GM19035 (cell line): Measurements from ENCODE around the gene GPR183.

Experiments
- ATAC-seq: cut with Tn5 transposase; IDR thresholded peaks from one replicate; pipeline ENCODE4 v1.9.1; 2021; ENCODE audit not compliant: unreplicated experiment

The GPR183 gene

DNA sequence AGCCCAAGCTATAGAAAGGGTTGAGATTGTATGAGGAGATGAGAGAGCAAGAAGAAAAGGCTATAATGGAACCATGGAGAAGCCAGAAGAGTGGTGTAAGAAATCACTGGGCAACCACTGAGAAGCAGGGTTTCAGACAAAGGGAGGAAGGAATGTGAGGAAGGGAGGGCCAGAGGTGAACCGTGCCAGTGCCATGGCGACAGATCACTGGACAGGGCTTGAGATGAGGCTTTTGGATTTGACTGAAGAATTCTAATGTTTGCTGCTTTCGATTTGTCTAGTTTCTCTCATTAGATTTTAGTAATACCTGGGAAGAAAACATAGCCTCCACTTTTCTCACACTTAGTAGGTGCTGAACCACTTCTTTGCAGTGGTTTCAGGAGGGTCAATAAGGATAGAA lies 6.3 kb upstream of the GPR183 start:
- no peak for ATAC-seq

- ATAC-seq: no peak
These were observed 5.3 kb upstream of the GPR183 start for GRCh38 chr13:99312493-99312883.

GRCh38 chr13:99311748-99312492 lies 4.7 kb upstream of the GPR183 start:
- no peak for ATAC-seq

GRCh38 chr13:99311137-99311536 lies 3.9 kb upstream of the GPR183 start:
- ATAC-seq: no peak

DNA sequence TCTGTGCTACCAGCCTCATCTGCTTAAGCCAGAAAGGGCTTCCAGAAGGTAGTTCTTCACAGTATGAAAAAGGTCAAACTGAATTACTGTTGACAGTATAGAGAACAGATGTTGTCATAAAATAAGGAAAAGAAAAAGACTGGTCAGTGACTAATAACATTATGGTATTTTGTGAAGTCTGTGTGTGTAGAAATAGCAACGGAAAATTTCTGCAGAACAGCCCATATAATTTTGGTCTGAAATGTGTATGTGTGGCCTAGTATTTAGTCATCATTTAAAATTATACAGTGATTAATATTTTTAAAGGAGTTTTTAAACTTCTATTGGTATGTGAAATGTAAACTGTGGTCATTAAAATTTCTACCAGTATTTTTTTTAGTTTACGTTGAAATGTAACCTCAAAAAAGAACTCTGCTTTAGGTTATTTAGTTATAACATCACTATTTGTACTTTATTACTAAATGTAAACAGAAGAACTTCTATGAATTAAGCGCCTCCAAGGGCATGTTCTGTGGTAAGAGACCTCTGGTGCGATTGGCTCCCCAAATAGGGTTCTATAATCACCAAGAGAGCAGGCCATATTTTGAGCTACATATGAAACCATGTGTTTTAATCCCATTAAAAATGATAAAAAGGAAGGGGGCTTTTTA lies 3.3 kb upstream of the GPR183 start:
- peak; percentile 47 for ATAC-seq

- no peak for ATAC-seq
These were observed 1.4 kb upstream of the GPR183 start for GRCh38 chr13:99308471-99309087.

DNA sequence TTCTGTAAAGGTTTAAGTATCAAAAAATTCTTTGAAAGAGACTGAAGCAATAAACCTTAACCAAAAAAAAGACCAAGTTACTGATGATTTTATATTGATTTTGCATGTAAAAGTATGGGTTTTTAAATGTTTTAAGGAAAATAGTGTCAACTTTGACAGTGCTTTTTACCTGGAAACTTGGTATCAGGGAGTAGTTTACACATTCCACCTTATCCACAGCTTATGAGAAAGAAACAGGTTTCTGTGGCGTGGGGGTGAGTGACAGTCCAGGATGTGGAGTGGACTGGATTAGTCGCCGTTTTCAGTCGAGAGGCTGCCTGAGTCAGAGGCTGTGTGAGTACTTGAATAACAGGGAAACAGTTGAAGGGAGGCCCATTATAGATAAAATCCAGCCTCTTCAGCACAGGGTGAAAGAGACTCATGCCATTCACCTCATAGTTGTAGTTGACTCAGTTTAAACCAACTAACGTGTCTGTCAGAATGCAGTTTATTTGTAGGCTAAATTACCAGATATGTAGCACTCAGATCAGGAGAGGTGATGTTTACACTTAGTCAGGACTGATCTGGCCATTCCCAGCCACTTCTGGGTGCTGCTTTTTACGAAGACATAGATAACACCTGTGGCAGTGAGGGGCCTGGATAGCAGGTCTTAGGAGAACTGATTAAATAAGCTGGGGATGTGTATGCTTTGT lies 595 bp upstream of the GPR183 start:
- no peak for ATAC-seq

DNA sequence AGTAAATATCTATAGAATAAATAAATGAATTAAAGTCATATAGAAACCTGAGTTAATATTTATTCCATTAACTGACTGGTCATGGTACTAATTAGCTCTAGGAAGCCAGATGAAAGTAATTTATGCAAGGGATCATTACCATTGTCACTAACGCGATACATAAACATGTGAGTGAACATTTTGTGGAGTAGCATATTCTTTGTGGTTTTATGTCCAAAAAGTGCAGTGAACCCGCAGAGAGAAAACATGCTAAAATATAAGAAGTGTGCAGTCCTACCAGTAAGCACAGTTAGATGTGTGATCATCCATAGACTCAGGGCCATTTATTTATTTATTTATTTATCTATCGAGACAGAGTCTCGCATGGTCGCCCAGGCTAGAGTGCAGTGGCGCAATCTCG lies 1.6 kb downstream of the GPR183 start:
- ATAC-seq: no peak

DNA sequence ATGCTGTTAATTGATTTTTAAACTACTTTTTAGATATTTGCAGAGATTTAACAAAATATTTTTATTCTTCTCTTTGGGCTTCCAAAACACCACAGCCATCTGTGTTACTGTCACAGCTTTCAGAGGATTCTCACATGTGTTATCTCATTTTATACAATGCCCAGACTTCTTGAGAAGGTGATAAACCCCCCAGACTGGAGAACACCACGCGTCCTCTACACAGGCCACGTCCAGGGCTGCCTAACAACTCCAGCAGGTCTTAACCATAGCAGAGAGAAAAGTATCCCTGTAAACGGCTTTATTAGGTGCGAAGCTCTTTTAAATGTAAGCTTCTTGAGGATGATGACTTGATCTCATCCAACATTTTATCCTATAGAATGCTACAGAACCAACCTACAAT lies 2.0 kb downstream of the GPR183 start:
- no peak for ATAC-seq

GRCh38 chr13:99304541-99304940 lies 2.7 kb downstream of the GPR183 start:
- no peak for ATAC-seq

DNA sequence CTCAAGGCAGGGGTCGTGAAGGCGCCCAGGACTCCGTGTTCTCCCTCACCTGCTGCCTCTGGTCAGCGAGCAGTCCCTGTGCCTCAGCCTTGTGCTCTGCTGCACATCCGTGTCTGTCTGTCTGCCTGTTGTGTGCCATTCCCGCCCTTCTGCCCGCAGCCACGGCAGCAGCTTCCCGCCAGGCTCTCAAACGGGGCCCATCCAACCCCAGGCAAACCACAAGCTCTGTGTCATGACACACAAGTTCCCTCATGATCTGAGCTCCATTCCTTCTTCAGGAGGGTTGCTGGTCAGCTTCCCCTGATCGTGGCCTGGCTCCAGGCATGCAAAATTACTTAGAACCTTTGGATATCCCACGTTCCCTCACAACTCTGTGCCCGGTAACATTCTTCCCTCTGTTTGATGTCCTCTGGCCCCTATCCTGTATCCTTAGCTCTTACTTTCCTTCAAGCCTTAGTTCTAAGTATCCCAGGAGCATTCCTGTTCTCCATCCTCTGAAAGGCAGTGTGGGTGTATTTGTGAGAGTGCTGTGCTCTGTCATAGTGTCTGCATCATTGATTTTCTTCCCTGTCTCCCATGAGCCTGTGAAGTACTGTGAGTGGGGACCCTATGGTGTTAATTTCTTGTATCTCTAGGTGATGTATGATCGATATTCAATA lies 3.2 kb downstream of the GPR183 start:
- ATAC-seq: no peak

DNA sequence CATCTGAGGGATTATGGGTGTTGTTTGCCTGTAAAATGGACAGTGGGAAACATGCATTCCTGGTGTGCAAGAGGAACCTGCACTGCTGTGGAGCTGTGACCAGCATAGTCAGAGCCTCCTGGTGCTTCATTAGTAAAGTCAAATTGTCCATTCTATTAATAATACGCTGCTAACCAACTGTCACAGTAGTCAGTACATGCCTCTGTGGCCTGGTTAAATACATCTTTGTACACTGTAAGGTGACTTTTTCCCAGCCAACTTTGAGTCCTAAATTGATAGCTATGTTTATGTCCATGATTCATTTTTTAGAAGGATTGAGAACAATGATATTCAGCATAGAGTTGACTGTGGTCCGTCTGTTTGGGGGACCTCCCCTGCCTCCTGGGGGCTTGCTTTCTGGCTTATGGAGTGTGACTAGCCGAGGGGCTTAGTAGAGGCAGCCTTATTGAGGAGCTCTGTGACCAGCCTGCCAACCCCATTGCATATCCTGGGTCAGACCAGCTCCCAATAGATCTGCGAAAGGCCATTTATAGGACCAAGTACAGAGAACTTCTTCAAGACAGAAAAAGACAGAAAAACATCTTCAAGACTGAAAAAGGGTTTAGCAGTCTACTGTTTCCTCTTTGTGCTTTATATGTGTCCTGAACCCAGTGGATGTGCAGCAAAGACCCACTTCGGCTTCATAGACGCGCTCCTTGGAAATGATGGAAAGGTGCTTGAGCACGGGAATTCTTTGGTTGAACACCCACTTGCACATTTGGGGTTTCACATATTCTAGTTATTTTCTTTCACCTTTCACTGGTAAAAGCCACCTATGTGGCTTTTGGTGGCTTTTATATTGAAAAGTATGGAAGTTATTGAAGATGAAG lies 4.3 kb downstream of the GPR183 start:
- no peak for ATAC-seq

GRCh38 chr13:99301913-99302636 lies 5.1 kb downstream of the GPR183 start:
- no peak for ATAC-seq

- ATAC-seq: no peak
These were observed 6.0 kb downstream of the GPR183 start for GRCh38 chr13:99301056-99301838.

DNA sequence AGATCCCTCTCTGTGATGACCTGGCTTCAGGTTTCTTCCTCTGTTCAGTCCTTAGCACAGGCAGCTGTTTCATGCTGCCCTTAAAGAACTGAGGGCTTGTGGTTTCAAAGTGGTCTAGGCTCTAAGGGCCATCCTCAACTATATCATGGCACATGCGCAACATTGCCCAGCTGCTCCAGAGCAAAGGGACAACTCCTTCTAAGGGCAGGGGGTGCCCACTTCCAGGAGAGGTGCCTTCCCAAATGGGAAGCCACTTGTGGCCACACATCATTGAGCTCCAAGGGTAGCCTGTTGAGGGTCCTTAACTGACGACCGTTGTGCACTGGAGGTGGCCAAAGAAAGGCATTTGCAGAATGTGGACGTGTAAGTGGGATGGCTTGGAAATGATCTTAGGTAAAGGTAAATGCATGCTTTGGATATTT lies 7.3 kb downstream of the GPR183 start:
- ATAC-seq: no peak

DNA sequence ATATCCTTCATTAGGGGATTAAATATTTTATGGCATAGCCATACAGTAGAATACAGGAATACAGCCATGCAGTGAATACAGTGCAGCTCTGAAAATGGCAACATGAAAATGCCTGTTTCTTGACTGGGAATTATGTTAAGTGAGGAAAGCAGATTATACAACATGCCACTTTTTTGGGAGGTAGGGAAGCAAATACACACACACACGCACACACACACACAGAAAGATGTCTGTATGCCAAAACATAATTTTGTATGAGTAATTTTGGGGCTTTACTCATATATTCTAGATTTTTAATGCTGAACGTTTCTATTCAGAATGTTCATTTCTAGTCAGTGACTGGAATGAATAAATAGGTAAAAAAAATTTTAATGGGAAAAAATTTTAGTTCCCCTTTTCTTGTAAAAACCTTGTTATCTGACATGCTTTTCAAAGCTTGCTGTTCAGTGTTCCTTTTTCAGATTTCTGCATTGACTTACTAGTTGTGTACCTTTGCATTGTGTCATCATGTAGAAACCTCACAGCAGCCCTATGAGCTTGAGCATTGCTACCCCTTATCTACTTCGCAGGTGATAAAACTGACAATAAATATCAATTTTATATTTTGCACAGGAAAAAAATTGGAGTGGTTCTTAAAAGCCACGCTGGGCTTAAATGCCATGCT lies 7.8 kb downstream of the GPR183 start:
- ATAC-seq: no peak

- ATAC-seq: no peak
These were observed 9.1 kb downstream of the GPR183 start for GRCh38 chr13:99298056-99298455.

- ATAC-seq: no peak
These were observed 9.9 kb downstream of the GPR183 start for GRCh38 chr13:99297331-99297730.
